ENCODE measurements around the gene FAM9A.
"Not testable (repeated sequence)": the region's sequence is repeated elsewhere in the genome, so short reads cannot be mapped to it uniquely, and the experiment has no call there.

FAM9A gene

GRCh38 chrX:8800351-8800750 is 832 bp downstream of the FAM9A start:
- not testable (repeated sequence) for DNase-seq

DNA sequence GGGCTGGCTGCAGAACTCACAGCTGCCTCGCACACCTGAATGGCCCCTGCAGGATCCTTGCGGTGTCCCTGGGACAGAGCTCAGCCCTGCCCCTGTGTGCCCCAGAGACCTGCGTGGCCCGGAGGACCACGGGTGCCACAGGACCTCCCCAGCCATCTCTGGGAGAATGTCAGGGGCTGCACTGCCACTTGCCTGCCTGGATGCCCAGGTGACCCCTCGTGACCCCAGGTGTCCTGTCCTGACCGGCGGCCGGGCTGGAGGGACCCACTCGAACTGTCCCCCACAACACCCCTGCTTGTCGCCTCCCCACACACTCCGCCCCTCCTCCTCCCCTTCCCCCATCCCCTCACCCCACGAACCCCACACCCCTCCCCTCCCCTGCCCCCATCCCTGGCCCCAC is 1.9 kb downstream of the FAM9A start:
- DNase-seq: not testable (repeated sequence)

DNA sequence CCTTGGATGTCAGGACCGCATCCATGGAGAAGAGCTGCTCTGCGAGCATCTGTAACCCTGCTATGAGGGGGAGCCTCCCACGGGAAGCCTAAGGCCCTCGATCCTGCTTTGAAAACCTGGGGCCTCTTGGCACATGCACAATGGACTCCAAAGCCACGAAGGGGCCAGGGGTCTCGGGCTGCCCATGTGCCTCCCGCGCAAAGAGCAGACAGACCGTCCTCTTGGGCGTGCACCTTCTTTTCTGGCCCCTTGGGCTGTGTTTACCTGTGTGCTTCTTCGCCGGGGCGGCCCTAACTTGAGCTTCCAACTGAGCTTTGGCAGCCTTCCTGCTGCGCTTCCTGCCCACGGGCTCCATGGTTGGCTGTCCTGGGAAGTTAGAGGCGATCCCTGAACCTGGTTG is 2.5 kb downstream of the FAM9A start:
- DNase-seq: not testable (repeated sequence)

DNA sequence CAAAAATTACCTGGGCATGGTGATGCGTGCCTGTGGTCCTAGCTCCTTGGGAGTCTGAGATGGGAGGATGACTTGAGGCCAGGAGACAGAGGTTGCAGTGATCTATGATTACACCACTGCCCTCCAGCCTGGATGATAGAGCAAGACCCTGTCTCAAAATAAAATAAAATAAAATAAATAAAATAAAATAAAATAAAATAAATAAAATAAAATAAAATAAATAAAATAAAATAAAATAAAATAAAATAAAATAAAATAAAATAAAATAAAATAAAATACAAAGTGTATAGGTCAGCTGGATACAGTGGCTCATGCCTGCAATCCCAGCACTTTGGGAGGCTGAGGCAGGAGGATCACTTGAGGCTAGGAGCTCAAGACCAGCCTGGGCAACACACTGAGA is 14.1 kb downstream of the FAM9A start:
- not testable (repeated sequence) for DNase-seq

DNA sequence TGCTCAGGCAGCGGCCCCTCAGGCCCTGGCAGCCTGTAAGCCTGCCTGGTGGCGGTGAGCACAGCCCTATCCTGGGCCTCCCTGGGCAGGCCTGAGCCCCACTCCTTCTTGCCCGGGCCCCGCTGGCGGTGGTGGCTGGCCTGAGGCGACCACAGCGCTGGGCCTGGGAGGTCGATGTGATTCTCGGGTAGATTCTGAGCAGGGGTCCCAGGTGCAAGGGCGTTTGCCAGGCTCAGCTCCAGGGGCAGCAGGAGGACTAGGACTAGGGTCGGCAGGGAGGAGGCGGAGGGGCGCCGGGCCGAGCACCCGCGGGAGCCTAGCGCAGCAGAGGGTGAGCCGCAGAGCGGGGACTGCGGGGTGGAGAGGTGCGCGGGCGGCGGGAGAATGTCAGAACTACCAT is 17.0 kb downstream of the FAM9A start:
- no peak for DNase-seq

- no peak for DNase-seq
Observed at GRCh38 chrX:8783714-8784098, 17.5 kb downstream of the FAM9A start.

DNA sequence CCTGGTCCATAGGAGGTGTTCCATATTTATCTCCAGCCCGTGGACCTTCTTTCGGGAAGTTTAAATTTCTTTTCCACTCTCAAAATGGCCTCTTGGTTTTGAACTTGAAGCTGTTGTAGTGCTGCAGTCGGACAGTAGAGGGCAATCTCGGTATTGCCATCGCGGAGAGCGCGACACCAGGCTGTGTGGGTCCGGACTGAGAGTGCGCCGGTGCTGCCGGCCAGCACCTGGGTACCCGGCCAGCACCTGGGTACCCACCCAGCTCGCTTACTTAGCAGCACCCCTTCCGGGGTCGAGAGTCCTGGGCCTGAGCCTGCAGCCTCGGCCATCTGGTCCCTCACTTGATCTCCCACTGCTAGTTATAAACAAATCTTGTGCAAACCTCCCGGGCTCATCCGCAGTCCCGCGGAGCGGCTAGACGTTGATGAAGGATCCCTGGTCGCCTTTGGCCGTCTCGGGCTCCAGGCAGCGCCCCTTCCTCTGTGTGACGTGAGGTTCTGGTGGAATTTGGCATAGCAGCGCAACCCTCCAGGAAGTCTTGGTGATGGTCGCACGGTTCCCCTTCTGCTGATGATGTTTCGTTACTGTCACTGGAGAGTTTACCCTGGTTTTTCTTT is 18.0 kb downstream of the FAM9A start:
- no peak for DNase-seq

DNA sequence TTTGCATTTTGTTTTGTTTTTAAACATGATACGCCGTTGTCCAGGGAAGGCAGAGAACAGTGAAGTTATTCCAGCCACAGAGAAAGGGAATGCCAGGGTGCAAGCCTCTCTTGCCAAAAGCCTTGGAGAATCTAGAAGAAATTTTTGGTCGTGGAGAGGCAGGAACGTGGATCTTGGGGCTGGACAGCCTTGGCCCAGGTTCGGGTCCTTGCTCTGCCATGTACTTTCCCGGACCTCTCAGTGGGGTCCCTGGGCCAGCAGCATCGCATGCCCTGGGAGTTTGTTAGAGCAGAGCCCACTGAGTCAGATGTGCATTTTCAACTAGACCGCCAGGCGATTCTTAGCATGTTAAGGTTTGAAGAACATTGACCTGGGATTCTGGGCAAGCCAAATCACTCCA is 18.6 kb downstream of the FAM9A start:
- DNase-seq: no peak

- not testable (repeated sequence) for DNase-seq
Observed at GRCh38 chrX:8781921-8782320, 19.3 kb downstream of the FAM9A start.

DNA sequence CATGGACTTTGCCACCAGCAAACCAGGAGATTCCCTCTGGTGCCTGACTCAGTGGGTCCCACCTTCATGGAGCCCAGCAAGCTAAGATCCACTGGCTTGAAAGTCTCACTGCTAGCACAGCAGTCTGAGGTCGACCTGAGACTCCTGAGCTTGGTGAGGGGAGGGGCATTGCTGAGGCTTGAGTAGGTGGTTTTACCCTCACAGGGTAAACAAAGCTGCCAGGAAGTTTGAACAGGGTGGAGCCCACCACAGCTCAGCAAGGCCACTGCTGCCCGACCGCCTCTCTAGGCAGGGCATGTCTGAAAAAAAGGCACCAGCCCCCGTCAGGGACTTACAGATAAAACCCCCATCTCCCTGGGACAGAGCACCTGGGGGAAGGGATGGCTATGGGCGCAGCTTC is 28.1 kb downstream of the FAM9A start:
- DNase-seq: no peak

- DNase-seq: no peak
Observed at GRCh38 chrX:8760021-8760420, 41.2 kb downstream of the FAM9A start.

GRCh38 chrX:8758706-8759105 is 42.5 kb downstream of the FAM9A start:
- not testable (repeated sequence) for DNase-seq

GRCh38 chrX:8757609-8758389 is 43.4 kb downstream of the FAM9A start:
- DNase-seq: not testable (repeated sequence)

DNA sequence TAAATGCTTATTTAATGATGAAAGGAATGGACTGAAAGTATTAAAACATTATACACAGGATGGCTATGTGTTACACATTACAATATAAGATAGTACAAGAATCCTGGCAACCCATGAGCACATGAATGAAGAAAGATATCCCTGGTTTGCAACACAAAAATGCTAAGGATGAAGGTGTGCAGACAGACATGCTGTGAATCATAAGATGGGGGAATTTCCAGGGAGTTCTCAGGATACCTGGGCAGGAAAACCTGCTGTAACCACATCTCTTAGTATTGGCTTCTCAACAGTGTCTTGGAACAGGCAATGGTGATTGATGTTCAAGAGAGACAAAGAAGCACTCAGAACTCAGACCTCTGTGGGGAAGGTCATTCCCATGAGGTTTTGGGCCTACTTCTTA is 45.4 kb downstream of the FAM9A start:
- no peak for DNase-seq

GRCh38 chrX:8755116-8755515 is 46.1 kb downstream of the FAM9A start:
- DNase-seq: no peak

- DNase-seq: no peak
Observed at GRCh38 chrX:8749697-8750096, 51.5 kb downstream of the FAM9A start.

GRCh38 chrX:8748855-8749254 is 52.3 kb downstream of the FAM9A start:
- DNase-seq: peak; percentile 17

- DNase-seq: peak; percentile 21
Observed at GRCh38 chrX:8743126-8743732, 58.0 kb downstream of the FAM9A start.

- no peak for DNase-seq
Observed at GRCh38 chrX:8741981-8742380, 59.2 kb downstream of the FAM9A start.

All from NCI-H2107 (cell line).